ENCODE results near the gene GNL3.
A peak's percentile ranks its signal among the peaks of the same experiment; 100 is the strongest.

The GNL3 gene

GRCh38 chr3:52722491-52722890 is 36.7 kb downstream of the GNL3 start:
- no peak for DNase-seq

- DNase-seq = no peak
These were observed 38.1 kb downstream of the GNL3 start for GRCh38 chr3:52723935-52724334.

GRCh38 chr3:52724511-52724910 is 38.7 kb downstream of the GNL3 start:
- DNase-seq = no peak

- DNase-seq = peak in 1 of 2 donors; percentile 5
These were observed 42.9 kb downstream of the GNL3 start for GRCh38 chr3:52728753-52729152.

GRCh38 chr3:52730681-52731080 is 44.8 kb downstream of the GNL3 start:
- no peak for DNase-seq

- no peak for DNase-seq
These were observed 45.8 kb downstream of the GNL3 start for GRCh38 chr3:52731590-52731989.

- no peak for DNase-seq
These were observed 47.5 kb downstream of the GNL3 start for GRCh38 chr3:52733256-52733891.

GRCh38 chr3:52739730-52740129 is 53.9 kb downstream of the GNL3 start:
- DNase-seq = no peak

GRCh38 chr3:52742418-52743041 is 56.7 kb downstream of the GNL3 start:
- DNase-seq = peak in 1 of 2 donors; percentile 48

- no peak for DNase-seq
These were observed 57.3 kb downstream of the GNL3 start for GRCh38 chr3:52743152-52743551.

GRCh38 chr3:52743721-52744120 is 57.9 kb downstream of the GNL3 start:
- no peak for DNase-seq
